Fibroblast of the aortic adventitia (primary cell): ENCODE results near the gene EPHA4. TPM values are rescaled to one million over a fixed set of nuclear protein-coding genes. Genes with fewer than 3 reads are reported as not detected.
A peak's percentile ranks its signal among the peaks of the same experiment; 100 is the strongest.

Experiments used
- DNase-seq: peaks from one replicate; pipeline ENCODE4 v3.0.0-alpha.2; 2010; ENCODE audit warnings: low read depth
- H3K4me3 ChIP-seq: 2 replicates; pipeline ENCODE4 v1.5.1; 2011; ENCODE audit warnings: low read depth, mild to moderate bottlenecking, control low read depth, low read length, moderate library complexity
- total RNA-seq: library from RNA; depleted of rRNA; stranded (reverse); fragments of >200 nt; gene quantifications from 2 replicates; pipeline ENCODE4 v1.2.3, GENCODE V29; 2012; ENCODE audit warnings: low replicate concordance
- TF ChIP-seq, protein P1 (sequence below): IDR thresholded peaks from 2 replicates; pipeline ENCODE4 v1.5.1; 2011; ENCODE audit warnings: mild to moderate bottlenecking, low read length, control low read depth, inconsistent platforms; ENCODE audit not compliant: insufficient read depth

The EPHA4 gene
- total RNA-seq, 1 donor: 13.9 TPM

DNA sequence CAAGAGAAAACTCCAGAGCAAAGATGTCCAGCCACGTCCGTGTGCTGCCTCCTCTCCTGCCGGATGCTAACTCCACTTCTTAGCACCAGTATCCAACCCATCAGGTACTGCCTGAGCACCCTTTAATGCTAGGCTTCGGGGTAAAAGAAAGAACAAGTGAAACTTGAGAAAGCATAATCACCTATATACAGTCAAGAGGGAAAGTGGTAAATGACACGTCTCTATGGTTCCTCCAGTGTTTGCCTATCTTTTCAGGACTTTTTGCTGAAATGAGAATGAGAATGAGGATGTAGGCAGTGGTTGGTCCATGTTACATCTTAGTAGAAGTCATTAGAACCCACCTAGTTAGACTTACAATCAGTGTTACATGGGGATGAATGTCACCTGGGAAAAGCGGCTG, 47.9 kb downstream of the EPHA4 start:
- DNase-seq: no peak
- TF ChIP-seq, protein P1, sequence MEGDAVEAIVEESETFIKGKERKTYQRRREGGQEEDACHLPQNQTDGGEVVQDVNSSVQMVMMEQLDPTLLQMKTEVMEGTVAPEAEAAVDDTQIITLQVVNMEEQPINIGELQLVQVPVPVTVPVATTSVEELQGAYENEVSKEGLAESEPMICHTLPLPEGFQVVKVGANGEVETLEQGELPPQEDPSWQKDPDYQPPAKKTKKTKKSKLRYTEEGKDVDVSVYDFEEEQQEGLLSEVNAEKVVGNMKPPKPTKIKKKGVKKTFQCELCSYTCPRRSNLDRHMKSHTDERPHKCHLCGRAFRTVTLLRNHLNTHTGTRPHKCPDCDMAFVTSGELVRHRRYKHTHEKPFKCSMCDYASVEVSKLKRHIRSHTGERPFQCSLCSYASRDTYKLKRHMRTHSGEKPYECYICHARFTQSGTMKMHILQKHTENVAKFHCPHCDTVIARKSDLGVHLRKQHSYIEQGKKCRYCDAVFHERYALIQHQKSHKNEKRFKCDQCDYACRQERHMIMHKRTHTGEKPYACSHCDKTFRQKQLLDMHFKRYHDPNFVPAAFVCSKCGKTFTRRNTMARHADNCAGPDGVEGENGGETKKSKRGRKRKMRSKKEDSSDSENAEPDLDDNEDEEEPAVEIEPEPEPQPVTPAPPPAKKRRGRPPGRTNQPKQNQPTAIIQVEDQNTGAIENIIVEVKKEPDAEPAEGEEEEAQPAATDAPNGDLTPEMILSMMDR: no peak
- no peak overlapping the region for H3K4me3 ChIP-seq

DNA sequence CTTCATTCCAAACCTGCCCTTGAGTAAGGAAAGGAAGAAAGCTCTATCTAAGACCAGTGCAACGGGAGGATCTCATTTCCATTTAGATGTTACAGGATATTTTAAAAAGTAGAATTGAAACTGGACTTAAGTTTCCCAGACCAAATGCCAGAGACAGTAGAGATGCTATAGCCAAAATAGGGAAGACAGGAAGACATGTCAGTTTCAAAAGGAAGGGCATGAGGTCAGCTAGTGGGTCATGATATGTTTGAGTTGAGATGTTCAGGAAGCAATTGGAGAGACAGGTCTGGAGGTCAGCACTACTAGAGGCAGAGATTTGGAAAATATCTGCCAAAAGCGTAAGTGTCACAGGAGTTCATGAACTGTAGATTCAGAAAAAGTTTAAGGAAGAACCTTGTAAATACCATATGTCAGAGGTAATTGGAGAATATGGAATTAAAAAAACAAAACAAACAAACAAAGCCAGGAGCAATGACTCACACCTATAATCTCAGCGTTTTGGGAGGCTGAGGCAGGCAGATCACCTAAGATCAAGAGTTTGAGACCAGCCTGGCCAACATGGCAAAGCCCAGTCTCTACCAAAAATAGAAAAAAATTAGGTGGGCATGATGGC, 50.8 kb downstream of the EPHA4 start:
- TF ChIP-seq, protein P1: no peak
- DNase-seq: no peak
- H3K4me3 ChIP-seq: no peak overlapping the region

DNA sequence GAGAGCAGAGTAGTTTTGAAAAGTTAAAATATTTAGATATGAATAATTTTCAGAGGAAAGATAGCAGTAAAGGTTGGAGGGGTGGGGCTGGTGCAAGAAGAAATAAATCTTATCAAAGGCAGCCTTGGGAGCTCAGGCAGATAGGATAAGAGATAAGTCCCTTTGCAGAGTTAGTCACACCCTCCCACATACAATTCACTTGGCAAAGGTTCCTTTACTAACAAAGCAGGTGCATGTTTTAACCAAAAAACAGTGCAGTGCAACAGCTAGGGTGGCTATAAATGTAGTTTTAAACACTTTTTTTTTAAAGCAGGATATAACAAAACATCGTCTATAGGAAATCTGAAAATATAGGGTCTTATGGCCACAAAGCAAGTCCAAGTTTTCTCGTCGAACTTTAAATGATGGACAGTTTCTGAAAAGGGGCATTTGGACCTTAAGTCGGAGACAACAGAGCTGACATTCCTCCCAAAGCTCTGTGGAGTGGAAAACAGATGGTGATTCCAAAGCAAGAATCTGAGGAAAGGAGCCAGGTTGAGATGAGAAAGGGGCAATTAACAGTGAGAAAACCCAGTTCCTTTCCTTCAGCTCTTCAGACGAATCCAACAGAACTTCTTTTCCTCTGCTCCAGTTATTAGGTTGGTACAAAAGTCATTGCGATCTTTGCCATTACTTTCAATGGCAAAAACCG, 53.0 kb downstream of the EPHA4 start:
- TF ChIP-seq, protein P1: no peak
- H3K4me3 ChIP-seq: no peak overlapping the region
- DNase-seq: peak; percentile 23

GRCh38 chr2:221518201-221518934, 53.7 kb downstream of the EPHA4 start:
- TF ChIP-seq, protein P1: no peak
- peak; percentile 48 for DNase-seq
- no peak overlapping the region for H3K4me3 ChIP-seq

- TF ChIP-seq, protein P1: no peak
- peak; percentile 55 for DNase-seq
- no peak overlapping the region for H3K4me3 ChIP-seq
Observed at GRCh38 chr2:221517696-221518151, 54.4 kb downstream of the EPHA4 start.

DNA sequence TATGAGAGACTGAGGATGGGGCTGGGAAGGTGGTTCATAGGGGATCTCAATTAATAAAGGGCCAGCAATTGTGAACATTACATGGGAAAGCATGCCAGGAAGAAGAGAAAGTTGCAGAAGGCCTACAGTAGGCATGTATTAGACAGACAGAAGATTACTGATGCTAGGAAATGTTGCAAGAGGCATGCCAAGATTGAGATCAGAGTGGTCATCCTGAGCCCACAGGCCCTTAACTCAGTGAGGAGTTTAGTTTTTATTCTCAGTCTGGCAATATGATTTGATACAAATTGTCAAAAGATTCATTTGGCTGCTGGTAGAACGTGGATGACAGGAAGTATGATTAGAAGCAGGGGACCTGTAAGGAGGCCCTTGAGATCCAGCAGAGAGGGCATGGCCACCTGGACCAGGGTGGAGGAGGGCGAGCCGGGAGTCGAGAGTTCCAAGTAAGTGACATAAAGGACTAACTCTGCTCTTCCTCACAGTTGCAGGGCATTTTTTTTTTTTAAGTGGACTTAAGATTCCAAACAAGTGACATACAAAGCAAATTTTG, 54.9 kb downstream of the EPHA4 start:
- DNase-seq: no peak
- TF ChIP-seq, protein P1: no peak
- H3K4me3 ChIP-seq: no peak overlapping the region
